A549 (cell line): ENCODE data around the gene RRAS. TPM values are rescaled to one million over a fixed set of nuclear protein-coding genes. Genes with fewer than 3 reads are reported as not detected.

Experiments
- ATAC-seq, 2 experiments: fragments of 200-7000 bp in 1 of 2; fragments of >200 bp in 1 of 2; cut with Nextera tagmentation in 1 of 2; cut with Tn5 transposase in 1 of 2; 3 replicates each; pipeline versions ENCODE4 v1.8.0 to v1.9.1; 2018 to 2020; ENCODE audit warnings: mild to moderate bottlenecking in 1 of 2, moderate library complexity in 1 of 2
- CTCF ChIA-PET: fragments of 300-600 bp; sonication (Branson Sonifier 250); formaldehyde crosslinking; extraction: SDS; loops from one replicate; lab custom pipeline; 2021; ENCODE audit warnings: antibody characterized with exemption, inconsistent platforms; lab: Yijun Ruan, JAX
- POLR2A ChIA-PET: fragments of 350-600 bp; formaldehyde crosslinking; extraction: SDS; loops from one replicate; lab custom pipeline; 2021; ENCODE audit warnings: antibody characterized with exemption, inconsistent platforms; lab: Yijun Ruan, JAX
- DNase-seq, 2 experiments: peaks; one replicate each; pipeline versions ENCODE4 v3.0.0 to v3.0.0-alpha.2; 2011 to 2016; ENCODE audit warnings: low read depth in 1 of 2, low spot score in 1 of 2
- FAIRE-seq: peaks from 2 replicates; lab custom pipeline; 2011; peaks lifted over from hg19 to GRCh38; lab: Jason Lieb, UNC
- H3K27ac ChIP-seq, 2 experiments: fragments of >200 bp; sonication (Bioruptor Twin); formaldehyde crosslinking; 3 replicates each; pipeline ENCODE4 v1.5.1; 2016 to 2017
- H3K4me1 ChIP-seq: fragments of >200 bp; sonication (Bioruptor Twin); formaldehyde crosslinking; 3 replicates; pipeline ENCODE4 v1.6.1; 2016
- H3K4me2 ChIP-seq: fragments of >200 bp; sonication (Bioruptor Twin); formaldehyde crosslinking; 3 replicates; pipeline ENCODE4 v1.6.1; 2016
- H3K4me3 ChIP-seq: fragments of >200 bp; sonication (Bioruptor Twin); formaldehyde crosslinking; 3 replicates; pipeline ENCODE4 v1.5.1; 2016
- H3K9me3 ChIP-seq: fragments of >200 bp; sonication (Bioruptor Twin); formaldehyde crosslinking; 3 replicates; pipeline ENCODE4 v1.6.1; 2016
- CBX8 ChIP-seq: fragments of 200-600 bp; sonication (generic); IDR thresholded peaks from 2 replicates; pipeline ENCODE4 v1.6.1; 2016
- CEBPB ChIP-seq, 2 experiments: fragments of >200 bp in 1 of 2; sonication (Bioruptor Twin) in 1 of 2; formaldehyde crosslinking in 1 of 2; IDR thresholded peaks; 2 replicates each; pipeline ENCODE4 v1.6.1; 2012 to 2016
- FOSB ChIP-seq: fragments of 250-450 bp; sonication (Bioruptor Pico); IDR thresholded peaks from 2 replicates; pipeline ENCODE4 v1.5.0; 2020; ENCODE audit warnings: mild to moderate bottlenecking, moderate library complexity
- GATA3 ChIP-seq: IDR thresholded peaks from 2 replicates; pipeline ENCODE4 v1.6.1; 2012; ENCODE audit warnings: borderline replicate concordance
- HDAC2 ChIP-seq: fragments of 200-600 bp; sonication (generic); IDR thresholded peaks from 2 replicates; pipeline ENCODE4 v1.6.1; 2016
- HMGXB4 ChIP-seq: fragments of 250-450 bp; sonication (Bioruptor Pico); IDR thresholded peaks from 2 replicates; pipeline ENCODE4 v1.5.0; 2021; ENCODE audit warnings: mild to moderate bottlenecking, moderate library complexity, borderline replicate concordance
- HOXA7 ChIP-seq: fragments of 250-450 bp; sonication (Bioruptor Pico); IDR thresholded peaks from 2 replicates; pipeline ENCODE4 v1.5.0; 2020; ENCODE audit warnings: mild to moderate bottlenecking, moderate library complexity
- HOXB5 ChIP-seq: fragments of 250-450 bp; sonication (Bioruptor Pico); IDR thresholded peaks from 2 replicates; pipeline ENCODE4 v1.5.0; 2020; ENCODE audit warnings: mild to moderate bottlenecking, moderate library complexity
- KDM5A ChIP-seq: fragments of 200-600 bp; sonication (generic); IDR thresholded peaks from 2 replicates; pipeline ENCODE4 v1.6.1; 2016; ENCODE audit warnings: antibody characterized with exemption, mild to moderate bottlenecking
- MAFK ChIP-seq: fragments of 450-650 bp; IDR thresholded peaks from 2 replicates; pipeline ENCODE4 v1.6.1; 2014; ENCODE audit not compliant: partially characterized antibody
- RAD21 ChIP-seq, 2 experiments: fragments of >200 bp in 1 of 2; sonication (Bioruptor Twin) in 1 of 2; formaldehyde crosslinking in 1 of 2; IDR thresholded peaks in 1 of 2; conservative IDR thresholded peaks in 1 of 2; 2 replicates in 1 of 2; 3 replicates in 1 of 2; pipeline ENCODE4 v1.6.1; 2012 to 2018; ENCODE audit warnings: inconsistent platforms in 1 of 2
- RARB ChIP-seq: fragments of 250-450 bp; sonication (Bioruptor Pico); IDR thresholded peaks from 2 replicates; pipeline ENCODE4 v1.8.0; 2021; ENCODE audit warnings: mild to moderate bottlenecking, moderate library complexity
- RCOR1 ChIP-seq: fragments of 150-350 bp; IDR thresholded peaks from 2 replicates; pipeline ENCODE4 v1.6.1; 2014; ENCODE audit warnings: antibody characterized with exemption, low read length, low read depth
- REST ChIP-seq: fragments of 200-600 bp; sonication (generic); IDR thresholded peaks from 2 replicates; pipeline ENCODE4 v1.6.1; 2016; ENCODE audit warnings: antibody characterized with exemption, mild to moderate bottlenecking, moderate library complexity
- SREBF2 ChIP-seq: fragments of 450-650 bp; IDR thresholded peaks from 2 replicates; pipeline ENCODE4 v1.6.1; 2014; ENCODE audit warnings: mild to moderate bottlenecking, moderate library complexity
- TFCP2L1 ChIP-seq: fragments of 250-450 bp; sonication (Bioruptor Pico); IDR thresholded peaks from 2 replicates; pipeline ENCODE4 v1.5.0; 2021; ENCODE audit warnings: mild to moderate bottlenecking
- USF2 ChIP-seq: fragments of 450-650 bp; IDR thresholded peaks from 2 replicates; pipeline ENCODE4 v1.6.1; 2014; ENCODE audit warnings: antibody characterized with exemption
- ZC3H11A ChIP-seq: fragments of 450-650 bp; IDR thresholded peaks from 2 replicates; pipeline ENCODE4 v1.6.1; 2014; ENCODE audit warnings: antibody characterized with exemption, mild to moderate bottlenecking
- WGBS: methylation state at CpG from one replicate; pipeline ENCODE4 v1.1.6; 2017; ENCODE audit errors: missing lambda C conversion rate; 5-methylcytosine and 5-hydroxymethylcytosine counted together
- polyA plus RNA-seq, 4 experiments: library from polyadenylated mRNA; depleted of rRNA in 3 of 4; stranded (reverse); fragments of >200 nt; fragmentation: RNase III in 1 of 4; extraction: RNeasy Plus Mini Kit Qiagen cat#74134 plus additional on column Dnase treatment in 1 of 4; gene quantifications; 2 replicates in 3 of 4; 3 replicates in 1 of 4; pipeline ENCODE4 v1.2.3, GENCODE V29; 2011 to 2017

RRAS gene
- polyA plus RNA-seq, 2 of the 4 experiments (the other 2 are of a cell fraction), result 47.6 to 49.2 TPM

- TF ChIP-seq USF2 (no peak), SREBF2 (no peak)
These were observed 40.7 kb upstream of the RRAS start (continued) for GRCh38 chr19:49680421-49681351.

DNA sequence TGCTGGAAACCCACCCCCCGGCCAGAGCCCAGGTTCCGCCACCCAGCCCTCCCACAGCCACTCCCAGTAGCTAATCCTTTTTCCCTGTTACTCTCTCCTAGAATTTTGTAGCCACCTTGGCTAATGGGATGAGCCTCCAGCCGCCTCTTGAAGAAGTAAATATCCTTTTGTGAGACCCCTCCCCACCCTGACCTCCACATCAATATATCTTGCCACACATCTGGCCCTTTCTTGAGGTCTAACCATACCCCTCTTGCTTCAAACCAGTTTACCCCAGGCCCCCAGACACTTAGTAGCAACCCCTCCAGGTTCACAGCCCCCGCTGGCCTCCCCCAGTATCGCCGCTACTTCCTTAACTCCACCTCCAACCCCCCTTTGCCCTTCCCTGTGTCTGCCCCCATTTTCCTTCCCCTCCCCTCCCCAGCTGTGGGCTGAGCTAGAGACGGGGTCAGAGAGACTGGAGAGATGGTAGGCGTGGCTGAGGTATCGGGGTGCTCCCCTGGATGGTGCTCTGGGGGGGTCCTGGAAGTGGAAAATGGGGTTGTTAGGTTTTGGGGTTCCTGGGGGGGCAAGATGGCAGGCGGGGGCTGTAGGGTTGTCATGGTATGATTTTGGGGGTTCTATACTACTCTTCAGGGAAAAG, 39.9 kb upstream of the RRAS start:
- WGBS, result 72% methylated on average over 8 of the region's 10 CpGs
- ATAC-seq, result no peak
- H3K27ac ChIP-seq, result peak overlapping the region in 1 of 2 experiments; percentile 74; a peak in 3 of 6 replicates
- POLR2A ChIA-PET, result no interaction called here
- no peak overlapping the region for H3K4me3 ChIP-seq
- peak overlapping the region; percentile 90 for H3K4me2 ChIP-seq
- H3K4me1 ChIP-seq, result peaks cover 31% of the 10 kb centered on the region
- no peak for DNase-seq
- no peaks in the 10 kb centered on the region for H3K9me3 ChIP-seq
- TF ChIP-seq REST, result no peak
- no peak for TF ChIP-seq HDAC2
- TF ChIP-seq GATA3, result no peak
- no peak for TF ChIP-seq USF2
- TF ChIP-seq TFCP2L1, result no peak
- no peak for TF ChIP-seq MAFK
- no peak for TF ChIP-seq HOXA7 (CRISPR knock-in tag)
- TF ChIP-seq CEBPB (IDR thresholded peaks at IDR 0.05), result no peak
- no peak for TF ChIP-seq CBX8
- no peak for TF ChIP-seq ZC3H11A
- TF ChIP-seq HOXB5, result no peak
- no peak for TF ChIP-seq RAD21 (conservative IDR thresholded peaks at IDR 0.05 in 1 of 2, IDR thresholded peaks at IDR 0.05 in 1 of 2)
- TF ChIP-seq RARB (CRISPR knock-in tag), result no peak
- no peak for TF ChIP-seq KDM5A
- no peak for TF ChIP-seq HMGXB4 (CRISPR knock-in tag)
- no peak for TF ChIP-seq FOSB
- no peak for TF ChIP-seq RCOR1
- no peak for FAIRE-seq
- CTCF ChIA-PET, result interaction anchor here (0.6 to 16.7 kb wide), 20 partner anchors 8 to 1522 kb away, joined by 3 to 326 read pairs (median 3); partner anchors contain the start of genes ADM5, BCL2L12, IRF3 and RRAS
